Lower leg skin (tissue), 4 donors: Measurements from ENCODE around the gene TTC24. TPM values are rescaled to one million over a fixed set of nuclear protein-coding genes. Genes with fewer than 3 reads are reported as not detected.

Experiments used
- DNase-seq, 2 donors: peaks; one replicate each; pipeline ENCODE4 v3.0.0-alpha.2; 2019; ENCODE audit warnings: low spot score in 2 of 2
- H3K4me3 ChIP-seq: fragments of 200-600 bp; sonication (generic); 2 replicates; pipeline ENCODE4 v1.5.1; 2017; ENCODE audit warnings: mild to moderate bottlenecking, low read depth; ENCODE audit not compliant: poor library complexity, severe bottlenecking
- CTCF ChIP-seq, 3 donors: fragments of 450-650 bp; IDR thresholded peaks; one replicate each; pipeline ENCODE4 v1.5.1; 2016; ENCODE audit warnings: antibody characterized with exemption in 3 of 3, mild to moderate bottlenecking in 3 of 3, moderate library complexity in 2 of 3
- POLR2A ChIP-seq, 2 donors: fragments of 450-650 bp; IDR thresholded peaks; one replicate each; pipeline ENCODE4 v1.6.1; 2016 to 2017; ENCODE audit warnings: antibody characterized with exemption in 2 of 2, mild to moderate bottlenecking in 1 of 2, moderate library complexity in 1 of 2
- WGBS, 2 donors: methylation state at CpG; one replicate each; pipeline ENCODE4 v1.1.5; 2018; 5-methylcytosine and 5-hydroxymethylcytosine counted together
- intact Hi-C: fragments of 100-400 bp; cut with DNase I; formaldehyde crosslinking; loops from one replicate; pipeline ENCODE4 v1.15.0; 2023; ENCODE audit warnings: low total_unique reads
- total RNA-seq, 4 donors: library from RNA; depleted of rRNA; stranded (reverse); fragments of >200 nt; gene quantifications; one replicate each; pipeline ENCODE4 v1.1.0, GENCODE V29; 2016

Gene TTC24
- total RNA-seq, 4 donors from 2014 or later: 0.19 TPM; not detected in 3

GRCh38 chr1:156537027-156537426 is 42.5 kb upstream of the TTC24 start:
- H3K4me3 ChIP-seq: no peak overlapping the region
- no peak for DNase-seq
- TF ChIP-seq CTCF (IDR thresholded peaks at IDR 0.05): no peak
- TF ChIP-seq POLR2A (IDR thresholded peaks at IDR 0.05): no peak
- intact Hi-C loops: no loop called here
- 90 to 96% methylated on average over 9 of the region's 9 CpGs for WGBS, 2 donors

GRCh38 chr1:156538711-156539440 is 40.6 kb upstream of the TTC24 start:
- TF ChIP-seq POLR2A (IDR thresholded peaks at IDR 0.05): no peak
- TF ChIP-seq CTCF (IDR thresholded peaks at IDR 0.05): no peak
- WGBS, 2 donors: 93 to 94% methylated on average over 10 of the region's 10 CpGs
- intact Hi-C loops: no loop called here
- no peak overlapping the region for H3K4me3 ChIP-seq
- DNase-seq: no peak

- no peak for DNase-seq
- TF ChIP-seq CTCF (IDR thresholded peaks at IDR 0.05): no peak
- no peak for TF ChIP-seq POLR2A (IDR thresholded peaks at IDR 0.05)
- intact Hi-C loops: no loop called here
- H3K4me3 ChIP-seq: no peak overlapping the region
- 83 to 86% methylated on average over 4 of the region's 4 CpGs for WGBS, 2 donors
Observed at GRCh38 chr1:156539818-156540355, 39.6 kb upstream of the TTC24 start.

- TF ChIP-seq POLR2A (IDR thresholded peaks at IDR 0.05) (no peak), CTCF (IDR thresholded peaks at IDR 0.05) (no peak)
Observed at GRCh38 chr1:156540955-156541354, 38.6 kb upstream of the TTC24 start.

GRCh38 chr1:156543066-156543465 is 36.5 kb upstream of the TTC24 start:
- TF ChIP-seq POLR2A (IDR thresholded peaks at IDR 0.05): no peak
- intact Hi-C loops: no loop called here

More at GRCh38 chr1:156540955-156541354, 38.6 kb upstream of the TTC24 start:
- H3K4me3 ChIP-seq: no peak overlapping the region
- DNase-seq: no peak
- intact Hi-C loops: no loop called here
- WGBS, 2 donors: 100% methylated on average over 2 of the region's 2 CpGs

GRCh38 chr1:156544592-156545102 is 34.9 kb upstream of the TTC24 start:
- WGBS, 2 donors: 95 to 100% methylated on average over 3 of the region's 3 CpGs
- TF ChIP-seq POLR2A (IDR thresholded peaks at IDR 0.05) (no peak), CTCF (IDR thresholded peaks at IDR 0.05) (no peak)
- intact Hi-C loops: no loop called here
- H3K4me3 ChIP-seq: no peak overlapping the region
- DNase-seq: no peak

More at GRCh38 chr1:156543066-156543465, 36.5 kb upstream of the TTC24 start:
- no peak for DNase-seq
- no peak overlapping the region for H3K4me3 ChIP-seq
- 88% methylated on average over 1 of the region's 1 CpG for WGBS, 2 donors
